Lower lobe of right lung (tissue), 2 donors: ENCODE data around the gene SLC5A4. TPM values are rescaled to one million over a fixed set of nuclear protein-coding genes. Genes with fewer than 3 reads are reported as not detected.

Experiments
- ATAC-seq, 2 donors: fragments of 200-7000 bp; cut with Tn5 transposase; one replicate each; pipeline ENCODE4 v1.9.1; 2020 to 2022; ENCODE audit warnings: mild to moderate bottlenecking in 2 of 2, moderate library complexity in 2 of 2
- DNase-seq: peaks from one replicate; pipeline ENCODE4 v3.0.0-alpha.2; 2020
- H3K27ac ChIP-seq: fragments of 200-600 bp; one replicate; pipeline ENCODE4 v1.8.0; 2022
- H3K27me3 ChIP-seq: fragments of 200-600 bp; one replicate; pipeline ENCODE4 v1.8.0; 2022; ENCODE audit warnings: low read depth
- H3K36me3 ChIP-seq: fragments of 200-600 bp; one replicate; pipeline ENCODE4 v1.8.0; 2022; ENCODE audit warnings: mild to moderate bottlenecking
- H3K4me1 ChIP-seq: fragments of 200-600 bp; one replicate; pipeline ENCODE4 v1.8.0; 2022
- H3K4me3 ChIP-seq: fragments of 200-600 bp; one replicate; pipeline ENCODE4 v1.8.0; 2022; ENCODE audit warnings: mild to moderate bottlenecking
- H3K9me3 ChIP-seq: fragments of 200-600 bp; one replicate; pipeline ENCODE4 v1.8.0; 2022
- intact Hi-C: fragments of 100-400 bp; cut with DNase I; formaldehyde crosslinking; loops from one replicate; pipeline ENCODE4 v1.11.0; 2022
- total RNA-seq: library from RNA; stranded (reverse); fragmentation: NEBNext Ultra II Directional; extraction: Animal tissue kit (Norgen Biotek cat#: 25700); gene quantifications from one replicate; pipeline ENCODE4 v1.2.1, GENCODE V29; 2021
- TF ChIP-seq, protein P1 (sequence below): fragments of 200-600 bp; IDR thresholded peaks from one replicate; pipeline ENCODE4 v1.8.0; 2022; ENCODE audit warnings: antibody characterized with exemption, mild to moderate bottlenecking
- donor health status: DM: no; HTN: yes; CAD: no; lungs with severe emphysema.

SLC5A4 gene
- total RNA-seq, 1 donor from 2014 or later, result 1.4 TPM

DNA sequence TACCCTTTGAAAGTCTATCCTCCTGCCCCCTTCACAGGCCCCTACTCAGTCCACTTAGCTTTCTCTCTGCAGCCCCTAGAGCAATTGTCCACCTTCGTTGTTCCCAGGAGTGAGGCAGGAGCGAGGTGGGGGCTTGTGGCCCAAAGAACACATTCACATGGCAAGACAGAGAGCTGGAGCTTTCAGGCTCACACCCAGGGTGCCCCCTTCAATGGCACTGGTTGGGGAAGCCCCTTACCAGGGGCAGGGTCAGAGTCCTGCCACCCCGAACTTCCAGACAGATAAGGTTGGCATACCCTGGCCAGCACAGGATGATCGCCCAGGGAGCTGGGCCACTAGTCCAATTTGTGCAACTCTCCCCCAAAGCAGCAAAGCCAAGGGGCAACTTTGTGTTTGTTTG is 6.2 kb upstream of the SLC5A4 start:
- TF ChIP-seq, protein P1, sequence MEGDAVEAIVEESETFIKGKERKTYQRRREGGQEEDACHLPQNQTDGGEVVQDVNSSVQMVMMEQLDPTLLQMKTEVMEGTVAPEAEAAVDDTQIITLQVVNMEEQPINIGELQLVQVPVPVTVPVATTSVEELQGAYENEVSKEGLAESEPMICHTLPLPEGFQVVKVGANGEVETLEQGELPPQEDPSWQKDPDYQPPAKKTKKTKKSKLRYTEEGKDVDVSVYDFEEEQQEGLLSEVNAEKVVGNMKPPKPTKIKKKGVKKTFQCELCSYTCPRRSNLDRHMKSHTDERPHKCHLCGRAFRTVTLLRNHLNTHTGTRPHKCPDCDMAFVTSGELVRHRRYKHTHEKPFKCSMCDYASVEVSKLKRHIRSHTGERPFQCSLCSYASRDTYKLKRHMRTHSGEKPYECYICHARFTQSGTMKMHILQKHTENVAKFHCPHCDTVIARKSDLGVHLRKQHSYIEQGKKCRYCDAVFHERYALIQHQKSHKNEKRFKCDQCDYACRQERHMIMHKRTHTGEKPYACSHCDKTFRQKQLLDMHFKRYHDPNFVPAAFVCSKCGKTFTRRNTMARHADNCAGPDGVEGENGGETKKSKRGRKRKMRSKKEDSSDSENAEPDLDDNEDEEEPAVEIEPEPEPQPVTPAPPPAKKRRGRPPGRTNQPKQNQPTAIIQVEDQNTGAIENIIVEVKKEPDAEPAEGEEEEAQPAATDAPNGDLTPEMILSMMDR, result no peak
- intact Hi-C loops, result loop anchor here (10.0 kb wide), 1 partner anchor 157 kb away; no protein-coding TSS in a partner anchor
- ATAC-seq, result no peak
- Histone ChIP-seq H3K27ac (no peak overlapping the region), H3K27me3 (no peaks in the 10 kb centered on the region), H3K4me1 (peaks cover 6% of the 10 kb centered on the region), H3K9me3 (no peaks in the 10 kb centered on the region), H3K4me3 (no peak overlapping the region), H3K36me3 (no peaks in the 10 kb centered on the region)
- no peak for DNase-seq

DNA sequence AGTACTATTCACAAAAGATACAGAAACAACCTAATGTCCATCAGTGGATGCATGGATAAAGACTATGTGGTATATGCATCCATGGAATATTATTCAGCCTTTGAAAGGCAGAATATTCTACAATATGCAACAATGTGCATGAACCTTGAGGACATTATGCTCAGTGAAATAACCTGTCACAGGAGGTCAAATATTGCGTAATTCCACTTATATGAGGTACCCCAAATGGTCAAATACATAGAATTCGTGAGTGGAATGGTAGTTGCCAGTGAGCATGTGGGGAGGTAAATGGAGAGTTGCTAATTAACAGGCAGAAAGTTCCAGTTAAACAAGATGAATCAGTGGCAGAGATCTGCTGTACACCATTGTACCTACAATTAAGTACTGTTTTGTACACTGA is 3.6 kb upstream of the SLC5A4 start:
- Histone ChIP-seq H3K4me1 (no peaks in the 10 kb centered on the region), H3K27ac (no peak overlapping the region), H3K36me3 (no peaks in the 10 kb centered on the region), H3K4me3 (no peak overlapping the region), H3K9me3 (no peaks in the 10 kb centered on the region), H3K27me3 (no peaks in the 10 kb centered on the region)
- no peak for ATAC-seq
- no peak for DNase-seq
- TF ChIP-seq, protein P1, result no peak
- intact Hi-C loops, result no loop called here

DNA sequence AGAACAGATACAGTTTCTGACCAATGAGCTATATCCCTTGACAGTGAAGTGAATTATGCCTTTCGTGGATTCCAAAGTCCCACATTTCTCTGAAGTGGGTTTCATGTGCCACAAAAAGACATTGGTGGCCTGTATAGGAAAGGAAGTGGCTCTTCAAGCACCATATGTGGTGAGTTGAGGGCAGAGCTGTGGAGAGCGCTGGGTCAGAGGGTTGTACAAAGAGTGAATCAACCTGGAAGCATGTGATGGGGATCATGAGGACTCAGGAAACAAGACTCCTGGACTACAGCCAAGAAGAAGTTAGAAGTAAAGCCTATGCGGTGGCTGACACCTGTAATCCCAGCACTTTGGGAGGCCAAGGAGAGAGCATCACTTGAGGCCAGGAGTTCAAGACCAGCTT is 579 bp upstream of the SLC5A4 start:
- Histone ChIP-seq H3K36me3 (no peaks in the 10 kb centered on the region), H3K27ac (no peak overlapping the region), H3K27me3 (no peaks in the 10 kb centered on the region), H3K9me3 (no peaks in the 10 kb centered on the region), H3K4me1 (no peaks in the 10 kb centered on the region), H3K4me3 (no peak overlapping the region)
- TF ChIP-seq, protein P1, result no peak
- DNase-seq (no peak), ATAC-seq (peak in 1 of 2 donors; percentile 30)
- intact Hi-C loops, result no loop called here

DNA sequence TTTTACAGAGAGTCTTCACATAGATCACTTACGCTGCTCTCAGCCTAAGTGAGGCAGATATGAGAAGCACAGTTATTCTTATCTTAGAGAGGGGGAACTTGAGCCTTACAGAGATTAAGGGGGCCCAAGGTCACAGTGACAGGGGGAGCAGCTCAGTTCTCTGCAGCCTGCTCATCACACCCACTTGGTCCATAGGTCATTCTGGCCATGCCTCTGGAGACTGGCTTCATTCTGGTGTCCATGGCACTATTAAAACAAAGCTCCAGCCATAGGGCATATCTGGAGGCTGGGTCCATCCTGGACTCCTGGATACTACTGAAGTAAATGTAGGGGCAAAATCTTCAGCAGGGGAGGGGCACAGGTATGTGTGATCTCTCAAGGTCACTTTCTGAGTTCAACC is 5.9 kb downstream of the SLC5A4 start:
- H3K36me3 ChIP-seq, result no peaks in the 10 kb centered on the region
- DNase-seq, result no peak

DNA sequence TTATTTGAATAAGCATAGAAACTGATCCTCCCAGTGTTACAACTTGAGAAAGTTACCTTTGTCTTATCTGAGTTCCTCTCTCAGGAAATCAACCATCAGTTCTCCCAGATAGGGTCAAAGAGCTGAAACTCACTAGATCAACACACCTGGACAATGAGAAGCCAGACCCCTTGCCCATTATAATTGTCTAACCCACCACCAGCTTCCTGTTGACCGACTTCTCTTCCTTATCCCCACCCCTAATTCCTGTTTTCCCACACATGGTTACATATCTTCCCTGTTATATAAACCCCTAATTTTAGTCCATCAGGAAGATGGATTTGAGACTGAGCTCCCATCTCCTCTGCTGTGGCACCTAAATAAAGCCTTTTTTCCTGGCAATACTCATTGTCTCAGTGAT is 6.9 kb downstream of the SLC5A4 start:
- no peak for DNase-seq
- ATAC-seq, result no peak
- intact Hi-C loops, result no loop called here

More for the DNA sequence above, 5.9 kb downstream of the SLC5A4 start:
- Histone ChIP-seq H3K27ac (no peak overlapping the region), H3K27me3 (no peaks in the 10 kb centered on the region), H3K9me3 (no peaks in the 10 kb centered on the region), H3K4me3 (no peak overlapping the region), H3K4me1 (no peaks in the 10 kb centered on the region)
- TF ChIP-seq, protein P1, result no peak
- intact Hi-C loops, result no loop called here
- ATAC-seq, result no peak

More for the DNA sequence above, 6.9 kb downstream of the SLC5A4 start:
- Histone ChIP-seq H3K27ac (no peak overlapping the region), H3K9me3 (no peaks in the 10 kb centered on the region), H3K4me1 (no peaks in the 10 kb centered on the region), H3K4me3 (no peak overlapping the region), H3K27me3 (no peaks in the 10 kb centered on the region), H3K36me3 (no peaks in the 10 kb centered on the region)
- TF ChIP-seq, protein P1, result no peak
